CD4-positive, alpha-beta T cell treated with Interferon alpha-2 for 1 hour (primary cell): ENCODE measurements around the gene PPP2R3B.
A peak's percentile ranks its signal among the peaks of the same experiment; 100 is the strongest.
"Not testable (repeated sequence)": the region's sequence is repeated elsewhere in the genome, so short reads cannot be mapped to it uniquely, and the experiment has no call there.

Source experiments
- DNase-seq, 2 donors: peaks; one replicate each; pipeline ENCODE4 v3.0.0-alpha.2; 2020 to 2022

The PPP2R3B gene

DNA sequence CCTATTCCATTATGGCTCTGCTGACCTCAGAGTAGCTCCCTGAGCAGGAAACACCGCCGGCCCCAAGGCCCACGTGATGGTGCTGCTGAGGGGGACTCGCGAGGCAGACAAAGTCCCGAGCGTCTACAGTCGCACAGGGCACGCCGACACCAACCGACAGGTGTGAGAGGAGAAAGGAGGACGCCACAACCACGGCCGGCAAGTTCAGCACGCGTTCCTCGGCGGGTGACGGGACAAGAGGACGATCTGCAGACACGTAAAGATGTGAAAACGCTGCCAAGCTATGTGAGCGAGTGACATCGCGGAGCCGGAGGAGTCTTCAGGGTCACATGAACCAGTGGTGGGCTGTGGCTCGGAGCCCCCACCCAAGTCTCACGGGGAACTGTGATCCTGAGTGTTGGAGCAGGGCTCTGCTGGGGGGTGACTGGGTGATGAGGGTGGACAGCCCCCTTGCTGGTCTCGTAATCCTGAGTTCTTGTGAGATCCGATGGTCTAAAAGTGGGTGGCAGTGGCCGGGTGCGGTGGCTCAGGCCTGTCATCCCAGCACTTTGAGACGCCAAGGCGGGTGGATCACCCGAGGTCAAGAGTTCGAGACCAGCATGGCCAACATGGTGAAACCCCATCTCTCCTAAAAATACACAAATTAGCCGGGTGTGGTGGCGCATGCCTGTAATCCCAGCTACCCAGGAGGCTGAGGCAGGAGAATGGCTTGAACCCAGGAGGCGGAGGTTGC, 34.0 kb downstream of the PPP2R3B start:
- no peak for DNase-seq

- no peak for DNase-seq
Observed at GRCh38 chrX:352181-352580, 34.5 kb downstream of the PPP2R3B start.

GRCh38 chrX:351736-352135, 35.0 kb downstream of the PPP2R3B start:
- DNase-seq: no peak

- DNase-seq: not testable (repeated sequence)
Observed at GRCh38 chrX:351324-351641, 35.4 kb downstream of the PPP2R3B start.

DNA sequence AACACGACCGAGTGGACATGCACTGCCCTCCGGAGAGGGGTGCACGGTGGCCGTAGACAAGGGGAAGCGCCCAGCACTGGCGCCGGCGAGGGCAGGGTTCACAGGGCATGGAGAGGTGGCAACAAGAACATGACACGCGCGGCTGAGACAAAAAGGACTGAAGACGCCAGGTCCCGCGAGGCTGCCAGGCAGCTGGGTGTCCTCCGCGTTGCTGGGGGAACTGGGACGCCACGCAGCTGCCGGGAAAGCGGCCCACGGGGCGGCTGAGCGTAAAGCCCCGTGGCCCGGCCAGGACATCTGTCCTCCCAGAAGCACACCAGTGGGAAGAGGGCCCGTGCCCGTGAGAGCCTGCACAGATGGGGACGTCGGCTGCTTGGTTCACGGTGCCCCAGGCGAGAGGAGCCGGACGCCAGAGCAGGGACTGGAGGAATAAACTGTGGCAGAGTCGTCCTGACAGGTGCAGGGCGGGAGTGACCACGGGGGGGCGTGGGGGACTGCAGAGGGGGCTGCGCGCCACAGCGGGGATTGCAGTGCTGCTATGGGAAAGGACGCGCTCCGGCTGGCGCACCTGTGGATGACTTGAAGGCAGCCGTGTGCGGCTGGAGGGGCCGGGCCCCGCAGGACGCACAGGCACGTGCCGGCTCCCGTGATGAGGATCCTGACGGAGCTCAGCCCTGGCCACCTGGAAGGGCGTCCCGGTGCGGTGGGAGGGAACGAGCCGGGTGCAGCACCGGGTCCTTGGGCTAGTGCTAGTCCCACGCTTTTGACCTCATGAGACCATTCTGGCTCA, 36.0 kb downstream of the PPP2R3B start:
- no peak for DNase-seq

- DNase-seq: no peak
Observed at GRCh38 chrX:350148-350533, 36.6 kb downstream of the PPP2R3B start.

DNA sequence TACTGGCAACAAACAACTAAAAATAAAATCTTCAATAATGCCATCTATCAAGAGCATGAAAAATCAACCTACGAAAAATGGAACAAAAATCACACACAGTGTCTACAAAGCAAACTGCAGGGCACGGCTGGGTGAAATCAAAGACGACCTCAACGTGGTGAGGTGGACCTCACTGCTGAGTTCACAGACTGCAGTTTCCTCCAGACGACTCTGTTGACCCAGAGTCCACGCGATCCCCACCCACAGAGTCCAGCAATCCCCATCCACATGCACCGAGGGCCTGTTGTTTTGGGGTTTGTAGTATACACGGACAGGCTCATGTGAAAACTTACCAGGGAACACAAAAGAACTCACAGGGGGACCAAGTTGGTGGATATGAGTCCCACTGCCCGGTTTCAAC, 37.0 kb downstream of the PPP2R3B start:
- no peak for DNase-seq

DNA sequence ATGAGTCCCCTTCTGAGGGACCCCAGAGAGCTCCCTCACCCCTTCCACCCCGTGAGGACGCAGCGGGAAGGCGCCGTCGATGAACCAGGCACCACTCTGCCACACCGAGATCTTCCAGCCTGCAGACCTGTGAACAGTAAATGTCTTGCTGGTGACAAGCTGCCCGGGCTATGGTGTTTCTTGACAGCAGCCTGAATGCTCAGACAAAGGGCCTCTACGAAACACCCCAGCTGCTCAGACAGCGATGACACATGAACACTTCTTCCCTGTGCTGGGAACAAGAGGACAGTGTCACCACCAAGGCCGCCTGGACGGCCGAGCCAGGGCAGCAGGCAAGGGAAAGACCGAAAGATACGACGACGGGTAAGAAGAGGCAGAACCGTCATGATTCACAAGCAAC, 37.5 kb downstream of the PPP2R3B start:
- no peak for DNase-seq

DNA sequence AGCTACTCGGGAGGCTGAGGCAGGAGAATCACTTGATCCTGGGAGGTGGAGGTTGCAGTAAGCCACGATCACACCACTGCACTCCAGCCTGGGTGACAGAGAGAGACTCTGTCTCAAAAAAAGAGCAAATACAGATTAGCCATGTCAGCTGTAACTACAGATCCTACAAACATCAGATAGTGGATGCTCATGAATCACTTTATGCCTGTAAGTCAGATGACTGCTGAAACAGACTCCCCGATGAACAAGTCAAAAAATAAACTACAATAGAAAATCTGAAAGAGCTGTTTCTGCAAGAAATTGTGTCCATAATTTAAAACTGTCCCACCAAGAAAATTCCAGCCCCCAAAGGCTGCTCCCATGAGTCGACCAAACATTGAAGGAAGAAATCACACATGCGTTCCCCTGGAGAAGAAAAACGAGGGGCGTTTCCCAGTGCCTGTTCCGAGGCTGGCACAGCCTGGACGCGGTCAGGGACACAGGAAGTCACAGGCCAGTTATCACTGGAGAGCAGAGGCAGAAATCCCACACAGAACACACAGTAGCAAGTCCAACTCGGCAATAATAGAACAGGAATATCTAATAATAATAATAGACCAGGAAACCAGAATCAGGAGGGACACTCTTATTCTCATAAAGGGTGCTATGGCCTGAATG, 38.1 kb downstream of the PPP2R3B start:
- DNase-seq: no peak

GRCh38 chrX:347351-348117, 39.2 kb downstream of the PPP2R3B start:
- DNase-seq: no peak

- no peak for DNase-seq
Observed at GRCh38 chrX:346034-346813, 40.5 kb downstream of the PPP2R3B start.

GRCh38 chrX:345020-345925, 41.4 kb downstream of the PPP2R3B start:
- no peak for DNase-seq

- DNase-seq: peak in 1 of 2 donors; percentile 0
Observed at GRCh38 chrX:344371-344901, 42.3 kb downstream of the PPP2R3B start.

DNA sequence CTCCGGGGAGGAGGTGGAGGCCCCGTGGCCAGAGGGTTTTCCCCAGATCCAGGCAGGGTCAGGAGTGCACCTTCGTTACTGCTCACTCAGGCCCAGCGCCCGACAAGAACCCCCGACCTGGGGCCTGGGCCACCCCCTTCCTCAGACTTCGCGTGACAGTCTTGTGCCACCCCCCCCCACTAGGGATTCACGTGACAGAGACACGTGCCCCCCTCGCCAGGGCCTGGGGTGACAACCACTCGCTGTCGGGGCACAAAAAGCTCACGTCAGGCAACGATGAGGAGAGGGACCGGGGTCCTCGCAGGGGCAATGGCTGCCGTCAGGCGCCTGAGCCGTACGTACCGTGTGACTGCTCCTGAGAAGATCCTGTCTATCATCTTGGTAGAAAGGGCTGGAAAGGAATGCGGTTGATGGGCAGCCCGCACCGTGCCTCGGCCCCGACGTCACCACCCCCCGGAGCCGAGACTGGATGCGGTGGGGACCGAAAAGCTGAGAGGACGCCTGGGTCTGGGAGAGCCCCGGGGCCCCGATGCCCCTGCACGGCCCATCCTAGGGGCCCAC, 45.1 kb downstream of the PPP2R3B start:
- no peak for DNase-seq

DNA sequence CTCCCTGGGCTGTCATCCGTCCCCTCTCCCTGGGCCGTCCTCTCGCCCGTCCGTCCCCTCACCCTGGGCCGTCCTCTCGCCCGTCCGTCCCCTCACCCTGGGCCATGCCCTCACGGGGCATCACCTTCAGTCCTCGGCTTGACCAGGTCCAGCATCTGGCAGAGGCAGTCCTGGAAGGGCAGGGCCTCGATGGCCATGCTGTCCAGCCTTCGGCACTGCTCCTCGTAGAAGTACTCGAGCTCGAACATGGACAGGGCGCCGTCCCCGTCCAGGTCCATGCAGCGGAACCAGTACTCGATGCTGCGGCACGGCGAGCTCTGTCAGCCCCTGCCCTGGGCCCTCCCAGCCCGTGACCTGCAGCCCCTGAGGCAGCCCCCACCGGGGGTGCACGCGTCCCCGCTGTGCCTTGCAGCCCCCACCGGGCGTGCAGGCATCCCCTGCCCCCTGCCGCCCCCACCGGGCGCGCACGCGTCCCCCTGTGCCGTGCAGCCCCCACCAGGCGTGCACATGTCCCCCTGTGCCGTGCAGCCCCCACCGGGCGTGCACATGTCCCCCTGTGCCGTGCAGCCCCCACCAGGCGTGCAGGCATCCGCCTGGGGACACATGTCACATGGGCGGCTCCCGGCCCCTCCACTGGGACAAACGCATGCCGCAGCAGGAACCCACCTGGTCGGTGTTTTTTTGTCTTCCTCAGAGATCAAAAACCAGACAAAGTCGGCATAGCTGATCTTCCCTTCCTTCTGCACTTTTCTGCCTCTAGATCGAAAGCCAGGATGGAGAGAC, 45.9 kb downstream of the PPP2R3B start:
- DNase-seq: no peak

DNA sequence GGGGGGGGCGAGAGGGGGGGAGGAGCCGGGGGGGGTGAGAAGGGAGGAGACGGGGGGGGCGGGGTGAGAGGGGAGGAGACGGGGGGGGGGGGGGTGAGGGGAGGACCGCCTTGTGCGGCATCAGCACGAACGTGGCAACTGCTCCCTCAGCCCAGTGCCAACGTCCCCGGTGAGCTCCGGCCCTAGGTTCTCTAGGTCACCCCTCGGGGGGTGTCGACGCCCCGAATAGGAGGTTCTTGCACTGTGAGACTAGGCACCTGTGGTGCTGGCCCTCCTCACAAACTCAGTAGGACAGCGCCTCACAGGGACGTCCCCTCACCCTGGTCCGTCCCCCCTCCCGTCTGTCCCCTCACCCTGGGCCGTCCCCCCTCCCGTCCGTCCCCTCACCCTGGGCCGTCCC, 46.6 kb downstream of the PPP2R3B start:
- DNase-seq: no peak

- DNase-seq: no peak
Observed at GRCh38 chrX:338836-339400, 47.8 kb downstream of the PPP2R3B start.

- no peak for DNase-seq
Observed at GRCh38 chrX:338281-338835, 48.3 kb downstream of the PPP2R3B start.

- DNase-seq: no peak
Observed at GRCh38 chrX:337331-337831, 49.3 kb downstream of the PPP2R3B start.
